Left forelimb (tissue), 1 donor: ENCODE results near the gene TSPAN2.

Source experiments
- DNase-seq: peaks from one replicate; pipeline ENCODE4 v3.0.0-alpha.2; 2018; ENCODE audit warnings: low spot score

TSPAN2 gene

DNA sequence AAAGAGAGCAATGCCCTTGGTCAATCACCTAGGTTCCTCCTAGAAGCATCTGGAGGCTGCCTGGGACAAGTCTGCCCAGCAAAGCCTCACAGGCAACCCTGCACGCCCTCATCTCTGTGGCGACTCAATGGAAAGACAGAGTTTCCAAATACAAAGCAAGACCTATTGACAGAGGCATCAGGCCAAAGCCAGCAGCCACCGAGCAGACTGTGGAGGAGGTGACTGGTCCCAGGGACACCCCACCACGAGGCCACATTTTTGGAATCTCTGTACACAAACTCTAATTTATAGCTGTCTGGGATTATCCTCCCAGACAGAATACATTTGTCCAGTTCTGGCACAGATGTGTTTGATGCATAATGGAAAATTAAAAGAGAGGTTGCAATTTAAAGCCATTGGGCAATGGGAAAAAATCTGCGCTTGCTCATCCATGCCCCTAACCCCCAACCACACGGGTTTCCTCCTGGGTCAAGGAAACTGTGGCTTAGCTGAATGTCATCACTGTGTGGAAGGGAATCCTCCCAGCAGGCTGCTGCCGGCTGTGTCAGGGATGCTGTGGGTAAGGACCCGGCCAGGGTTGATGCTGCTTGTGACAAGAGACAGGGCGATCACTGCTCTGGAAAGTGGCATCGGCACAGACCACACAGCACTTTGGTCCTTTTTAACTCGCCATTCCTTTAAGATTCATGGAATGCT, 14.3 kb downstream of the TSPAN2 start:
- no peak for DNase-seq

DNA sequence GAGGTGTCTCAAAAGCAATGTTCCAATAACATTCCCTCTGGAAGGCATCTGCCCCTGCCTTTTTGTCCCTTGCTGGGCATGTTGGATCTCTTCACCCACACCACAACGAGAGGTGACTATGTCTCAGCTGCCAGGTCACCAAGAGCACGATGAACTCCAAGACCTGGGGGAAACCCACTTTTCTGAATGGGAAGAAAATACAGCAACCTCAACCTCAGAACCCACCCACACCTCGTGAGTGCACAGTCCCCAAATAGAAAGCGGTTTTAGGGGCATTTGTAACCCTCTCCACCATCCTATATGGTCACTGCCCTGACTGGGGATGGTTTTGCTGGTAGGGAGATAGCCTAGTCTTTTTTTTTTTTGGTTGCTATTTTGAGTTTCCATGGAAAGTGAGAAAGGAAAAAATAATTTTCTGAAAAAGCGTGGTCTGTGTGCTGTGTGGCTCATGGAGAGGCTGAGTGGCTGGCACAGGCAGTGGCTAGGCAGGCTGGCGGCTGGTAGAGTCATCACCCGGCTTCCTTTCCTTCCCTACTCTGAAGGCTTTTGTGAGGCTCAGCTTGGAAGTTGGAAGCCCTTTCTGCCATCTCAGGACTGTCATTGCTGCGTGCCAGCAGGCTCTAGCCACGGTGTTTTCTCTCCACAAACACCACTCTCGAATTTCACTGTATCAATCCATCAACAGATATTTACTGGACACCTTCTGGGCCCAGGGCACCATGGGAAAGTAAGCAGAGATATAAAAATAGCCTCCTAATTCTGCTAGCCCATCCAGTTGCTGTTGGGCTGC, 15.8 kb downstream of the TSPAN2 start:
- DNase-seq = no peak

DNA sequence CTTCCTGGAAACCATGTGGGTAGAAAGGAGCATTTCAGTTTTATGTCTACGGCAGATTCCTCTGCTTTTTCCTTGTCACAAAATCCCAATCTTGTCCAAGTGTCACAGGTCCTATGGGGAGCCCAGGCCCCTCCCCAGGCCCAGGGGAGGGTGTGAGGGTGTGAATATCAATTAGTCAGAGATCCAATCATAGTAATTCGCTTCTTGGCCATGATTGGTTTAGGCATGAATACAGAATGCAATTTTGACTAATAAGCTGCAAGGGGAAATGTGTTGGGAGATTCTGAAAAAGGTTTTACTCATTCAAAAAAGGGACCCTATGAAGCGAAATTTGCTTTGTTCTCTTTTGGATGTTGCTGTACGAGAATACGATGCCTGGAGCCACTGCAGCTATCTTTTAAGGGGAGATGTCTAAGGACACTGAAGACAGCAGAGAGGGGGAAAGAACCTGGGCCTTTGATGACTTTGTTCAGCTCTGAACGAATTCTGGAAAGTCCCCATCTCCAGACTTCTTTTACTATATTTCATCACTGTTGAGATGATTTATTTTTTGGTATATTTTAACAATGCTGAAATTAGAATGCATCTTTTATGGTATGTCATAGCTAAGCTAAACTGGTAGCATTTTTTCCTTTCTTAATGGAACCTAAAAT, 18.2 kb downstream of the TSPAN2 start:
- DNase-seq = no peak

DNA sequence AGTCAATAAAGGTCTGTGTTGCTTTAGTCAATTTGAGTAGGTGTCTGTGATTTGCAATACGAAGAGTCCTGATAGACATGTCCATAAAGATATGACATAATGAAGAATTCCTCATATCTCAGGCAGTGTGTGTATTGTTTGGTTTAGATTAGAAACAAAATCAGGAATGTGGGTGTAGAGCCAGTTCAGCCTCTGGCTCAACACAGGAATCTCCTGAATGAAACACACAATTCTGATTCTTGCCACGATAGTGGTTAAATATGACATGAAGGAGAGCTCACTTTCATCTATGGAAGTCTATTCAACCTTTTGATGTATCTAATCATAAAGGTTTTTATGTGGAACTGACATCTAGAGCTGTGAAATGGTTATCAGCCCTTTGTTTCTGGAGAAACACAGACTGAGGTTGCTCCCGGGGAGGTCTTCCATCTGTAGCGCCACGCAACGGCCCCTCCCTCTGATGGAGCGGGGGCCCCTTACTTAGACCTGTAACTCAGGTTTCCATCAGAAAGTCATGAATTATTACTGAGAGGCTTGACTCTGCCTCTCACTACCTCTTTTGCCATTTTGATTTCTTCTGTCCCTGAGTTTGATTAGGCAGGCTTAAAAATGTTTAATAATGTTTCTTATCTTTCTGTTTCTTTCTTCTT, 19.5 kb downstream of the TSPAN2 start:
- DNase-seq = no peak

DNA sequence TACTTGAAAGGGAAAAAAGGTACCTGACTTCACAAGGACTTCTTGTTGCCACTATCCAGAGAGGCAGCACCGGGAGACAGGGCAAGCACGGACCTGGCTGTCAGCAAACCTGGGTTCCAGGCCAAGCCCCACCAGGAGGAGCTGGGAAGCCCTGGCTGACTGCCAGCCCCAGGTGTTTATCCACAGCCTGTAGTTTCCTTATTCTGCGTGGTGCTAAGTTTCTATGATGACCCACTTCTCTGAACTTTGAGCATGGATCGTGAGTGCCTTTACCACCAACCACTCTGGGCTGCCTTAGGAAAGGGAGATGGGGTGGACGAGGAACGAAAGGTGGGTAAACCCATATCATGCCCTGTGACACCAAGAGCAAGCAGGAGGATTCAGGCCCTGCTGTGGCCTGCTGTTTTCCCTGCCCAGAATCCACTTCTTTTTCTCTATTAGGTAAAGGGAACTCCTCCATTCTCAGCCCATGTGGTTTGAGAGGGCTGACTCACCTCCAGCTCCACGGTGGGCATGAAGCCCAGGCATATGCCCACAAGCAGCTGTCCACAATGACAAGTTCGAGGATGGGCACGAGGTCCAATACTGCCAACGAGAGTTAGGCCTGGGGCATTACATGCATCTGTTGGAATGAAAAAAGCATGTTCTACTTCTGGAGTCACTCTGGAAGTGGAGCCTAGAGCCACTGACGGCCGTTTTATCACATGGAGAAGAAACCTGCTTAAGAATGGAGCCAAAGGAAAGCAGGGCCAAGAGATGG, 20.3 kb downstream of the TSPAN2 start:
- DNase-seq = no peak

DNA sequence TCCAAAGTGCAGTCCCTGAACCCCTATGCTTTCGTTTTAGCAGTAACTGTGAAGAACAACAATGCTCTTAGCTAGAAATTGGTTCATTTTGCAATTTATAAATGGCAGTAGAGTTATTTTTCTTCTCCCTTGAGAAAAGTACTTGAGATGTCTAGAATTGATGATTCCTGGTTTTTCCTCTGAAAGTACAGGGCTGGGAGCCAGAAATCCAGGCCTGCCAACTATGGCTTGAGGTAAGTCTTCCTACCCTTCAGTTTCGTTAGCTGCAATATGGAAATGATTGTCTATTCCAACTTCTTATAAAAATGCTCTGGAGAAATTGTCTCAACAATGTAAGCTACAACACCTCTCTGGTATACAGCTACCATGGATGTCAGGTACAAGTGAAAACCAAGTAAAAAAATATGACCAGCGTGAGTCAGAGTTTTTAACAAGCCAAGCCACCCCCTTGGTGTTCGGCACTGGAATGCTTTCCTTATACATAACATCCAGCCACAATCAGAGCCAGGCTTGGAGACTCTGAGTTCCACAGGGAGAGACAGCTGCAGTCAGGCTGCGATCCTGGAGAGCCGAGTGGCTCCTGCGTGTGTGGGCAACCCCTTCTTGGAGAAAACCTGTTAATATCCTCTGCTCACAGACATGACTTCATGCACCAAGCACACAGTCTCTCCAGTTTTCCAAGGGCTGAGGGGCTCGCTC, 22.0 kb downstream of the TSPAN2 start:
- DNase-seq = no peak

DNA sequence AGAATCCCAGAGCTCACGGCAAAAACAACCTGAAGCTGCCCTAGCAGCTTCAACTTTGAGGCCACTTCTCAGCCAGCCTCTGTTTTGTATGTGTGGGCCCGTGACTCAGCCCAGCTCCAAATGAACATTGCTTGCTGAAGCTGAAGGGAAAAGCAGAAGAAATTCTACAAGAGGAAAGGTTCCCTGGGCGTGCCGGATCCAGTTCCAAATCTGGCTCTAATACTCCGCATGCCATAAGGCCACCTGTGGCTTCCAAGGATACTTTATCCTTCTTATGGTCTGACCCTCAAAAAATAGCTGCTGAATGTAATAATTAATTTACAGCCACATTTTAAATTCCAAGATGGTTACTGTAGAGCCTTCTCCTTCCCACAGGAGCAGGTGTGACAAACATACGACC, 24.3 kb downstream of the TSPAN2 start:
- DNase-seq = no peak

DNA sequence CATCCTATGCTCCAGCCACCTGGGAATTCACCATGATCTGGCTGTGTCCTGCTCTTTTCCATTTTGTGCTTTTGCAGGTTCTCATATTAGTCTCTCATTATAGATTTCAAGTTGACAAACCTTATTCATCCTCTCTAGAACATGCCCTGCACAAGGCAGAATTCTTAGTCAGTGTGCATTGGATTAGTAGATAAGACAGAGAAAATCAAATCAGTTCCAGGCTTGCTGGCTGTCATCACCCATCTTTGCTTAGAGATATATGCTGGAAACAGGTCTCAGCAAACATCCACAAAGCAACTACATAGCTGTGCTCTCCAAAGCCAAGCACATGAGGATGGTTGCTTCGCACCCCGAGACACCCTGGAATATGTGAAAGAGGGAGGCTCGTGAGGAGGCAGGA, 24.8 kb downstream of the TSPAN2 start:
- no peak for DNase-seq

DNA sequence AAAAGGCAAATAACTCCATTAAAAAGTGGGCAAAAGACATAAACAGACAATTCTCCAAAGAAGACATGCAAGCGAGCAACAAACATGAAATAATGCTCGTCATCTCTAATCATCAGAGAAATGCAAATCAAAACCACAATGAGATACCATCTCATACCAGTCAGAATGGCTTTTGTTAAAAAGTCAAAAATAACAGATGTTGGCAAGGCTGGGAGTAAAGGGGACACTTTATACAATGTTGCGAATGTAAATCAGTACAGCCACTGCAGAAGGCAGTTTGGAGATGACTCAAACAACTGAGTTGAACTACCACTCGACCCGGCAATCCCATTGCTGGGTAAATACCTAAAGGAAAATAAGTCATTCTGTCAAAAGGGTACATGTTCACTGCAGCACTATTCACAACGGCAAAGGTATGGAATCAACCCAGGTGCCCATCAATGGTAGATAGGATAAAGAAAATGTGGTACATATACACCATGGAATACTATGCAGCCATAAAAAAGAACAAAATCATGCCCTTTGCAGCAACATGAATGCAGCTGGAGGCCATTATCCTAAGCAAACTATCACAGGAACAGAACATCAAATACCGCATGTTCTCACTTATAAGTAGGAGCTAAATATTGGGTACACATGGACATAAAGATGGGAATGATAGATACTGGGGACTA, 25.9 kb downstream of the TSPAN2 start:
- DNase-seq = no peak

DNA sequence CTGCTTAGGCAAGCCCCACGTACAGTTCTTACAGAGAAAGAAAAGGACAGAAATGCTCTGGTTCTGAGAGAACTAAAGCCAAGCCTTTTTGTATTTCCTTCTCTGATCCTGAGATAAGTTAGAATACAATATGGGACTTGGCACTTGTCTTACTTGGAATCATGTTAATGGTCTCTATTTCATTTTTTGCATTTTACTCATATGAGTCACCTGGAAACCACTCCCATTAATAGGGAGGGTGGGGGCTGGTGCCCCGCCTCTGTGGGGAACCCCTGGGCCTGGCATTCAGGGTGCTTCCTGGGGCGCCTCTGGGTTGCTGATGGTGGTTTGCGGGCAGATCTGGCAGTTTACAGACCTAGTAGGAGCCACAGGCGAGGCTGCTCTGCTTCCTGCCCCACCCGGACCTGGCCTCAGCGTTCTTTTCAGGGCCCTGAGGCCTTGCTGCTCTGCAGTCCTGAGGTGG, 26.7 kb downstream of the TSPAN2 start:
- DNase-seq = no peak

DNA sequence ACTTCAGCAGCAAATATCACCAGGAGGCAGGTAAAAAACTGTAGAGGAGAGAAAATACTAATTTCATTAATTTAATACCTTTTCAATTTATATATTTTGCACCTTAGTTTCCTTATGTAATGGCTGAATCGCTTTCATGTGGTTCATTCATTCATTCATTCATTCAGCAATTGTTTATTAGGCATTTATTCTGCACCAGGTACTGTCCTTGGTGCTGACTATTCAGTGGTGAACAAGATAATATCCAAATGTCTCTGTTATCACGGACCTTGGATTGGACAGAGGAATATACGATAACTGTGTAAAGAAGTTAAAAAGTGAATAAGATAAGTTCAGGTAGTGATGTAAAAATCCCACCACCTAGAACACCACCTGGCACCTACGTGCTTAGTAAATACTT, 28.8 kb downstream of the TSPAN2 start:
- no peak for DNase-seq

DNA sequence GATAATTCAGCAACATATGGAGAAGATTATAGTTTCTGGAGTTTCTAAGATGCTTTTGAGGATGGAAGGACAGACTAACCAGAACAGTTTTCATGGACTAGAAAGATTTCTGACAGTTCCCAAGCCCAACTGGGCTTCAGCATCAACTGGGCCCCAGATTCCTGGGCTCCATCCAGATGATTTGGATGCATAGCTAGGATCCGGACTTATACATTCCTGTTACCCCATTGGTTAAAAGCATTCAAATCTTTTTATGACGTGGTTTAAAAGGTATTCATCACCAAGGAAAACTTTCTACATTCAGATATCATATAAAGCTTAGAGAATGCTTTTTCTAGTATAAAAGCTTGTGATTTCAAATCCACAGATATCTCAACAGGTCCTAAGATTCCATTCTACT, 30.0 kb downstream of the TSPAN2 start:
- no peak for DNase-seq

DNA sequence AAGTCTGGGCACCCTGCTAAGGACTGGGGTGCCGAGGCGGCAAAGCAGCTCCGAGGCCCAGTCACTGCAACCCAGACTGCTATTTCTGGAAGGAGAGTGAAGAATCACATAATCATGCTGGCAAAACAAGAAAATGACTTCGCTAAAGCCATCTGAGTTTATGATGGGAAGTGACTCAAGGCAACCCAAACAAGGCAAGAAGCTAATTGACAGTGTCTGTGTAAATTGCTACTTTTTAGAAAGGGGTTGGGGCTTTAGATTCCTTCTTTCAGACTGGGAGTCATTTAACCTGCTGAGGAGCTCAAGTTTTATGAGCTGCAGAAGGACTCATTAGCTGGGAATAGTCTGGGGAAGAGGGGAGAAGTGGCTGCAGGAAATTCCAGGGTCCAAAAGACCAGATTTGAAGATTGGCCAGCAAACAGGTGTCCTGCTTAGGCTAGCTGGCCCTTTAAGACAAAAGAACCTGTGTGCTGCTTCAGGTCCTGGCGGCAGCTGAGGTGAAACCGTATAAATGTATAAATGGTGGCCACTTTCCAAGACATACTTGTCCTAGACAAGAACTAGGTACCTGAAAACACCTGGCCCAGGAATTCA, 31.5 kb downstream of the TSPAN2 start:
- no peak for DNase-seq

DNA sequence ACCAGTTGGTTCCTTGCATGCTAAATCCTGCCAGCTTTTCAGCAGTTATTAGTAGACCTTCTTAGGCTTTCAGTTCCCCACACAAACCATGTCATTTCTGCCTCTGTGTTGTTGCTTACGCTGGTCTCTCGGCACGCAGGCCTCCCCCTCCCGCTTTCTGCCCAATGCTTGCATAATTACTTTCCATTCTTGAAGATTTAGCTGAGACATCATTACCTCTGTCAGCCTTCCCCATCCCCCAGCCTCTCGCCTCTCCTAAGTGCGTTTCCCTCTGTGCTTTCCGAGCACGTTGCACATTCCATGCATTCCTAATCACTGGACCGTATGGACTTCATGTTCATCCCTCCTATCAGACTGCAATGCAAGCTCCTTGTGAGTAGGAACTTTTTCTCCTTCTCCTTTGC, 32.9 kb downstream of the TSPAN2 start:
- DNase-seq = no peak

DNA sequence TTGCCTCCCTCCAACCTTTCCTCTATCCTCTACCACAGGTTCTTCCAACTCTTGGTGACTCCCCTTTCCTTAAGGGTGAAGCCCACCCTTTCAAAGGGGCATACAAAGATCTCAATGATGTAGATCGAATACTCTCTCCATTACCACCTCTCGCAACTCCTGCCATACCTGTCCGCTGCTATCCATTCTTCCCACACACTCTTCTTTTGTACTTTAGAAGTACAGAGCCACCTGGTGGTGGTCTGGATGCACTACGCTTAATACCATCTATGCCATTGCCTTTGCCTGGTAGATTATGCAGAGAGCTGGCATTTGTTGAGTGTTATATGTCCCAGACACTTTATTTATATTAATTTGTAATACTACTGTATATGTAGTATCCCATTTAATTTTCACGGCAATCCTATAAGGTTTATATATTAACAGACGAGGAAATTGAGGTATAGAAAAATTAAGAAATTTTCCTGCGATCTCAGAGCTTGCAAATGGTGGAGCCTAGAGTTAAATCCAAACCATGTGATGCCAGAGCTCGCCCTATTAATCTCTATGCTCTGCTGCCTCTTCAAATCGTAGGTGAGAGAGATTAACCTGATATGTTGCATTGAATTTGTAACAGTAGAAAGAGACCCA, 36.7 kb downstream of the TSPAN2 start:
- DNase-seq = no peak

DNA sequence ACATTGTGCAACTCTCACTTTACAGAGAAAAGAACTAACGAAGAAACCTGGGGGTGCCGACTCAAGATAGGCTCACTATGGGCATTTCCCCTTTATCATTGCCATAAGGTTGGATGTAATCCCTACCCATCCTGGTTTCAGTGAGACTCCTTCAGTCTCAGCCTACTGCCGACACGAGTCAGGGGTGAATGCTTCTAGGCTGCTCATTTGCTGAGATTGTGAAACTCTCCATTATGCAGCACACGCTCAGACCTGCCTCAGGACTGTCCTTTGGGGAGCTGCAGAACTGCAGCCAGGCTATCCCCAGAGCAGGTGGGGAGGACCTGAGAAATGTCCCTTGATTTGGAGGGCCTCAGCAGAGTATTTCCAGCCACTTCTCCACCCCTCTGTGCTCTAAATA, 37.5 kb downstream of the TSPAN2 start:
- DNase-seq = no peak

DNA sequence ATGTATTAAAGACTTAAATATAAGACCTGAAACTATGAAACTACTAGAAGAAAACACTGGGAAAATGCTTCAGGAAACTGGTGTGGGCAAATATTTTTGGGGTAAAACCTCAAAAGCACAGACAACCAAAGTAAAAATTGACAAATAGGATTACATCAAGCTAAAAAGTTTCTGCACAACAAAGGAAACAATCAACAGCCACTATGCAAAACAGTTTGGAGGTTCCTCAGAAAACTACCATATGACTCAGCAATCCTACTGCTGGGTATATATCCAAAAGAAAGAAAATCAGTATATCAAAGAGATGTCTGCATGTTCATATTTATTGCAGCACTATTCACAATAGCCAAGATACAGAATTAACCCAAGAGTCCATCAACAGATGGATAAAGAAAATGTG, 42.6 kb downstream of the TSPAN2 start:
- DNase-seq = no peak

DNA sequence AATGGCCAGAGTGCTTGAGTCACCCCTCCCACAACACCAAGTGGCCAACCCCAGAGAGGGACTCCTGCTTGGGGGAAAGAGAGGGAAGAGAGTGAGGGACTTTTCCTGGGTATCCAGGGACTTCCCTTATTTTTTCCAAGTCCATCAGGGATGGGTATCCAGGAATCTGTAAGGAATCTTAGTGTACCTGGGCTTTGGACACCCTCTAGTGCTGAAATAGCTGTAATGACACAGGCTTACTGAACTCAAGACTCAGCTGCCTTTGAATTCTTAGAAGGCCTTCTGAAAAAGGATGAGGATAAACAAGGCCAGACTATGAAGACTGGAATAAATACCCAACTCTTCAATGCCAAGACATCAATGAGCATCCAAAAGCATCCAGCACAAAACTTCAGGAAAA, 47.6 kb downstream of the TSPAN2 start:
- no peak for DNase-seq

DNA sequence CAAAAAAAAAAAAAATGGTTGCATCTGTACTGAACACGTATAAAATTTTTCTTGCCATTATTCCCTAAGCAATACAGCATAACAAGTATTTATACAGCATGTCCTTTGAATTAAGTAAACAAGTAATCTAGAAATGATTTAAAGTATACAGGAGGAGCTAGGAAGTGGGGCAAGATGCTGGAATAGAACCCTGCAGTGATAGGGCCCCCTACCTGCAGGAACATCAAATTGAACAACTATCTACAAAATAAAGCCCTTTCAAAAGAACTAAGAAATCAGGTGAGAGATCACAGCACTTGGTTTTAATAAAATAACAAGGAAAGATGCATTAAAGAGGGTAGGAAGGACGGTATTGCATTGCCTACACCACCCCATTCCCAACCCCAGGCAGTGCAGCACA, 48.8 kb downstream of the TSPAN2 start:
- no peak for DNase-seq
